Measurements from ENCODE around the gene SMARCA2.

The SMARCA2 gene

GRCh38 chr9:2178034-2178734 is 163.0 kb downstream of the SMARCA2 start:
- DNase-seq = no peak

- DNase-seq = no peak
Measured at GRCh38 chr9:2179567-2179966, 164.4 kb downstream of the SMARCA2 start.

GRCh38 chr9:2180154-2180553 is 165.0 kb downstream of the SMARCA2 start:
- no peak for DNase-seq

GRCh38 chr9:2180704-2181103 is 165.6 kb downstream of the SMARCA2 start:
- no peak for DNase-seq

- no peak for DNase-seq
Measured at GRCh38 chr9:2181792-2182191, 166.6 kb downstream of the SMARCA2 start.

- no peak for DNase-seq
Measured at GRCh38 chr9:2190939-2191608, 175.9 kb downstream of the SMARCA2 start.

GRCh38 chr9:2191609-2191972 is 176.4 kb downstream of the SMARCA2 start:
- DNase-seq = no peak

GRCh38 chr9:2192356-2192979 is 177.3 kb downstream of the SMARCA2 start:
- DNase-seq = no peak

GRCh38 chr9:2193552-2193951 is 178.4 kb downstream of the SMARCA2 start:
- DNase-seq = no peak

- DNase-seq = no peak
Measured at GRCh38 chr9:2195211-2195610, 180.1 kb downstream of the SMARCA2 start.

GRCh38 chr9:2196757-2197156 is 181.6 kb downstream of the SMARCA2 start:
- no peak for DNase-seq

GRCh38 chr9:2198956-2199635 is 183.9 kb downstream of the SMARCA2 start:
- DNase-seq = no peak

- no peak for DNase-seq
Measured at GRCh38 chr9:2199999-2200796, 185.1 kb downstream of the SMARCA2 start.

GRCh38 chr9:2208465-2208864 is 193.3 kb downstream of the SMARCA2 start:
- DNase-seq = no peak

- no peak for DNase-seq
Measured at GRCh38 chr9:2208991-2209390, 193.8 kb downstream of the SMARCA2 start.

GRCh38 chr9:2209400-2209799 is 194.3 kb downstream of the SMARCA2 start:
- no peak for DNase-seq

- no peak for DNase-seq
Measured at GRCh38 chr9:2210201-2210600, 195.1 kb downstream of the SMARCA2 start.

GRCh38 chr9:2213830-2214468 is 198.8 kb downstream of the SMARCA2 start:
- no peak for DNase-seq

GRCh38 chr9:2214707-2215106 is 199.6 kb downstream of the SMARCA2 start:
- no peak for DNase-seq

GRCh38 chr9:2215921-2216441 is 200.8 kb downstream of the SMARCA2 start:
- no peak for DNase-seq

- DNase-seq = no peak
Measured at GRCh38 chr9:2216591-2216990, 201.4 kb downstream of the SMARCA2 start.

GRCh38 chr9:2217540-2217939 is 202.4 kb downstream of the SMARCA2 start:
- no peak for DNase-seq
